SKM-1 (cell line): ENCODE results near the gene HARS2.
"Not testable (repeated sequence)": the region's sequence is repeated elsewhere in the genome, so short reads cannot be mapped to it uniquely, and the experiment has no call there.

ENCODE experiments used
- DNase-seq: peaks from one replicate; lab custom pipeline; 2025; ENCODE audit not compliant: unreplicated experiment; lab: John Stamatoyannopoulos, UW

Gene HARS2

GRCh38 chr5:140690941-140691924 lies at the start of gene HARS2, which contains the start of gene HARS1:
HARS2 (plus strand) TSS chr5:140691455; CDS start chr5:140691649, 194 bp downstream.
HARS1 (minus strand) TSS chr5:140691370; CDS start chr5:140691304, 66 bp downstream.
- DNase-seq: peak; percentile 83

- no peak for DNase-seq
Measured at GRCh38 chr5:140641716-140642115, 49.5 kb upstream of the HARS2 start.

- no peak for DNase-seq
Measured at GRCh38 chr5:140642718-140643117, 48.5 kb upstream of the HARS2 start.

GRCh38 chr5:140647042-140647419 lies 44.2 kb upstream of the HARS2 start:
- DNase-seq: no peak

- no peak for DNase-seq
Measured at GRCh38 chr5:140658870-140659269, 32.4 kb upstream of the HARS2 start.

GRCh38 chr5:140660371-140660770 lies 30.9 kb upstream of the HARS2 start:
- DNase-seq: not testable (repeated sequence)

GRCh38 chr5:140664030-140664358 lies 27.3 kb upstream of the HARS2 start:
- DNase-seq: no peak

- DNase-seq: peak; percentile 96
Measured at GRCh38 chr5:140664359-140665119, 26.7 kb upstream of the HARS2 start, which contains the start of gene WDR55. WDR55 (plus strand) TSS chr5:140664904; CDS start chr5:140664913, 9 bp downstream.

- DNase-seq: not testable (repeated sequence)
Measured at GRCh38 chr5:140671035-140671434, 20.2 kb upstream of the HARS2 start.

- DNase-seq: no peak
Measured at GRCh38 chr5:140671472-140672125, 19.7 kb upstream of the HARS2 start.

- DNase-seq: no peak
Measured at GRCh38 chr5:140672455-140673186, 18.6 kb upstream of the HARS2 start.

- no peak for DNase-seq
Measured at GRCh38 chr5:140673187-140673976, 17.9 kb upstream of the HARS2 start, which contains the start of gene DND1. DND1 (minus strand) TSS chr5:140673576; CDS start chr5:140673542, 34 bp downstream.

- no peak for DNase-seq
Measured at GRCh38 chr5:140674211-140674610, 17.0 kb upstream of the HARS2 start.

- no peak for DNase-seq
Measured at GRCh38 chr5:140674629-140675028, 16.6 kb upstream of the HARS2 start.

- DNase-seq: no peak
Measured at GRCh38 chr5:140677947-140678346, 13.3 kb upstream of the HARS2 start.

- no peak for DNase-seq
Measured at GRCh38 chr5:140678993-140679392, 12.3 kb upstream of the HARS2 start.

GRCh38 chr5:140690376-140690932 lies 801 bp upstream of the HARS2 start:
- DNase-seq: no peak

GRCh38 chr5:140694276-140694675 lies 3.0 kb downstream of the HARS2 start:
- no peak for DNase-seq

- DNase-seq: no peak
Measured at GRCh38 chr5:140696891-140697492, 5.7 kb downstream of the HARS2 start.
